GM20000 (cell line): ENCODE measurements around the gene SRF.

Experiments used
- DNase-seq: peaks from one replicate; pipeline ENCODE4 v3.0.0; 2012; ENCODE audit warnings: low spot score
- TF ChIP-seq, protein P1 (sequence below): IDR thresholded peaks from 2 replicates; pipeline ENCODE4 v1.5.1; 2012; ENCODE audit warnings: mild to moderate bottlenecking, control low read depth; ENCODE audit errors: extremely low read depth, missing control alignments

SRF gene

DNA sequence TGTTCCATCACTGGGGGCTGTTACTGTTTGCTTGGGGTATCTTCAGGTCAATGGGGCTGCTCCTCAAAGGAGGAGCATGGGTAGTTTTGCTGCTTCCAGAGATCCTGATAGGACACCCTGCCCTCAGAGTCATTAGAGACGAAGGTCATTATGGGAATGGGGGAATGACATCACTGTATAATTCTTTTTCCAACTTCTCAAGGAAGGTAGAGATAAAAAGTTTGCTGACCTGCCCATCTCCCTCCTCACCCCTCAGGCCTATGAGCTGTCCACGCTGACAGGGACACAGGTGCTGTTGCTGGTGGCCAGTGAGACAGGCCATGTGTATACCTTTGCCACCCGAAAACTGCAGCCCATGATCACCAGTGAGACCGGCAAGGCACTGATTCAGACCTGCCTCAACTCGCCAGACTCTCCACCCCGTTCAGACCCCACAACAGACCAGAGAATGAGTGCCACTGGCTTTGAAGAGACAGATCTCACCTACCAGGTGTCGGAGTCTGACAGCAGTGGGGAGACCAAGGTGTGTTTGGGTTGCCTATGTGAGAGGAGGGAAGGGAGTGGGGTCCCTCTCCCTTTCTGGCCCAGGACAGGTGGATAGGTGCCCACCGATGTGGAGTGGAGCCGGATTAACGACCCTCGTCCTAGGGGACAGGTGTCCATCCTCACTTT, 2.7 kb downstream of the SRF start:
- TF ChIP-seq, protein P1, sequence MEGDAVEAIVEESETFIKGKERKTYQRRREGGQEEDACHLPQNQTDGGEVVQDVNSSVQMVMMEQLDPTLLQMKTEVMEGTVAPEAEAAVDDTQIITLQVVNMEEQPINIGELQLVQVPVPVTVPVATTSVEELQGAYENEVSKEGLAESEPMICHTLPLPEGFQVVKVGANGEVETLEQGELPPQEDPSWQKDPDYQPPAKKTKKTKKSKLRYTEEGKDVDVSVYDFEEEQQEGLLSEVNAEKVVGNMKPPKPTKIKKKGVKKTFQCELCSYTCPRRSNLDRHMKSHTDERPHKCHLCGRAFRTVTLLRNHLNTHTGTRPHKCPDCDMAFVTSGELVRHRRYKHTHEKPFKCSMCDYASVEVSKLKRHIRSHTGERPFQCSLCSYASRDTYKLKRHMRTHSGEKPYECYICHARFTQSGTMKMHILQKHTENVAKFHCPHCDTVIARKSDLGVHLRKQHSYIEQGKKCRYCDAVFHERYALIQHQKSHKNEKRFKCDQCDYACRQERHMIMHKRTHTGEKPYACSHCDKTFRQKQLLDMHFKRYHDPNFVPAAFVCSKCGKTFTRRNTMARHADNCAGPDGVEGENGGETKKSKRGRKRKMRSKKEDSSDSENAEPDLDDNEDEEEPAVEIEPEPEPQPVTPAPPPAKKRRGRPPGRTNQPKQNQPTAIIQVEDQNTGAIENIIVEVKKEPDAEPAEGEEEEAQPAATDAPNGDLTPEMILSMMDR: no peak
- no peak for DNase-seq

DNA sequence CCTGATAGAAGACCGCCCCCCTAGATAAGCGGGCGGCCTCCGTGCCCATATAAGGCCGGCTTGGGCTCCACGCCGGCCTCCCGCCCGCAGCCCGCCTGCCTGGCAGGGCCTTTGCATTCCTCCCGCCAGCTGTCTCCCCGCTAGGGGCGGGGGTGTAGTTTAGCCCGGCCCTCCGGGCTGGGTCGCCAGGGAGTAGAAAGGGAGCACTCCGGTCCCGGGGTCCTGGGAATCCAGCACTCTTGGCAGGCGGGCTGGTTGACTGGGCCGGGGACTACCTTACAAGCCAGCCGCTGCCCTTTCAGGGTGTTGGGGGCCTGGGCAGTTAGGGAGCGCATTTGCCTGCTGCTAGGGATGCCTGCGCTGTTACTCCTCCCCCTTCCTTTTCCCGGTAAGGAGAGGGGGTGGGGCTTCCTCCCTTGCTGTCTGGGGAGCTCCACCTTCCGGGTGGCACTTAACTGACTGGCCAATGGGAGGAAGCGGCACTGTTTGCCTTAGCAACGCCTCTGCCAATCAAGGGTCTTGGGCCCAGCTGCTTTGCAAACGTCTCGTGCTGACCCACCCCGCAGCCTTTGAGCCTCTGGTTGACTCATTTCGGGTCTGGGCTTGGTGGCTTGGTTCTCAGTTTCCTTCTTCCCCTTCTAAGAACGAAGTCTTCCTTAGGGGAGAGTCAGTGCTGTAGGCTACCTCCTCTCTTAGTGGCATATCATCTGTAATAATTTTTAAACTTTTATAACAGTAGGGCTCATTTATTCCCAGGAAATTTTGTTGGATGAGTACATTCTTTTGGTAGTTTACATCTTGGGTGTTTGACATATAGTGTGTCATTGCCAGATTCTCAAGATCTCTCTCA, 3.4 kb downstream of the SRF start:
- peak; percentile 98 for DNase-seq
- TF ChIP-seq, protein P1: no peak

DNA sequence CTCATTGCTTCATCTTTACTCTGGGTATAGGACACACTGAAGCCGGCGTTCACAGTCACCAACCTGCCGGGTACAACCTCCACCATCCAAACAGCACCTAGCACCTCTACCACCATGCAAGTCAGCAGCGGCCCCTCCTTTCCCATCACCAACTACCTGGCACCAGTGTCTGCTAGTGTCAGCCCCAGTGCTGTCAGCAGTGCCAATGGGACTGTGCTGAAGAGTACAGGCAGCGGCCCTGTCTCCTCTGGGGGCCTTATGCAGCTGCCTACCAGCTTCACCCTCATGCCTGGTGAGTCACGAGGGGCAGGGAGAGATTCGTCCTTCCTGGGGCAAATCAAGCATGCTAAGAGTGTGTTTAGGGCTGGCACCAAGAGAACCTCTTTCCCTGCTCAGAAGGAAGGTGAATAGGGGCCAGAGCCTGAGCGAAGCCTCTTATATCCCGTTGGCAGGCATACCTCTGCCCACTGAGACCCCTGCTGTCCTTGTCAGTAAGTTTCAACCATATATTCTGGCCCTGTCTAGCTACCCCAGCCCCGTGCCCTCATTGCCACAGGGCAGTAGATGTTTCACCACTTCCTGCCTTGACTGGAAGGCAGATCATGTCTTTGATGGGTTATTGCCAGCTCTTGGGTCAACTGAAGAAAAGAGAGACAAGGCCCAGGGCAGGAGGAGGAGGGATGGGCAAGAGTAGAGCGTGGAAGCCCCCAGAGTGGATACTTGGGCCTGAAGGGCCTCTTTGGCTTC, 4.8 kb downstream of the SRF start:
- DNase-seq: no peak
- TF ChIP-seq, protein P1: no peak

DNA sequence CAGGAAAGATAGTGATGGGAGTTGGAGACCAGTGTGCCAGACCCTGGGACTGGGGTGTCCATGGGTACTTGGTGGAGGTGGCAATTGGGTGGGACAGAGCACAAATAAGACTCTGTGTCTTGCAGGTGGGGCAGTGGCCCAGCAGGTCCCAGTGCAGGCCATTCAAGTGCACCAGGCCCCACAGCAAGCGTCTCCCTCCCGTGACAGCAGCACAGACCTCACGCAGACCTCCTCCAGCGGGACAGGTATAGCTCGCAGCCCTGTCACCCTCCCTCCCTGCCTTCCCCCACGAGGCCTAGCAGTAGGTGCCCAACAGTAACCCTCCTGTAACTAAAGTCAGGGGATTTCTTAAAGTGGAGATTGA, 5.3 kb downstream of the SRF start:
- DNase-seq: no peak
- TF ChIP-seq, protein P1: no peak

DNA sequence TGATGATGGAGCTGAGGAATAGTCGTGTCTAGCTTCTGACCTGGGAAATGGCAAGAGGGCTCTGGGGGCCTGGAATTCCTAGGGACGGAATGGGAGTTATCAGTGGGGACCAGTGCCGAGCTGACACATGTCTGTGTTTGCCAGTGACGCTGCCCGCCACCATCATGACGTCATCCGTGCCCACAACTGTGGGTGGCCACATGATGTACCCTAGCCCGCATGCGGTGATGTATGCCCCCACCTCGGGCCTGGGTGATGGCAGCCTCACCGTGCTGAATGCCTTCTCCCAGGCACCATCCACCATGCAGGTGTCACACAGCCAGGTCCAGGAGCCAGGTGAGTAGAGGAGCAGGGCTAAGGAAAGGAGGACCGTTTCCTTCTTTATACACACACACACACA, 7.1 kb downstream of the SRF start:
- TF ChIP-seq, protein P1: no peak
- no peak for DNase-seq

DNA sequence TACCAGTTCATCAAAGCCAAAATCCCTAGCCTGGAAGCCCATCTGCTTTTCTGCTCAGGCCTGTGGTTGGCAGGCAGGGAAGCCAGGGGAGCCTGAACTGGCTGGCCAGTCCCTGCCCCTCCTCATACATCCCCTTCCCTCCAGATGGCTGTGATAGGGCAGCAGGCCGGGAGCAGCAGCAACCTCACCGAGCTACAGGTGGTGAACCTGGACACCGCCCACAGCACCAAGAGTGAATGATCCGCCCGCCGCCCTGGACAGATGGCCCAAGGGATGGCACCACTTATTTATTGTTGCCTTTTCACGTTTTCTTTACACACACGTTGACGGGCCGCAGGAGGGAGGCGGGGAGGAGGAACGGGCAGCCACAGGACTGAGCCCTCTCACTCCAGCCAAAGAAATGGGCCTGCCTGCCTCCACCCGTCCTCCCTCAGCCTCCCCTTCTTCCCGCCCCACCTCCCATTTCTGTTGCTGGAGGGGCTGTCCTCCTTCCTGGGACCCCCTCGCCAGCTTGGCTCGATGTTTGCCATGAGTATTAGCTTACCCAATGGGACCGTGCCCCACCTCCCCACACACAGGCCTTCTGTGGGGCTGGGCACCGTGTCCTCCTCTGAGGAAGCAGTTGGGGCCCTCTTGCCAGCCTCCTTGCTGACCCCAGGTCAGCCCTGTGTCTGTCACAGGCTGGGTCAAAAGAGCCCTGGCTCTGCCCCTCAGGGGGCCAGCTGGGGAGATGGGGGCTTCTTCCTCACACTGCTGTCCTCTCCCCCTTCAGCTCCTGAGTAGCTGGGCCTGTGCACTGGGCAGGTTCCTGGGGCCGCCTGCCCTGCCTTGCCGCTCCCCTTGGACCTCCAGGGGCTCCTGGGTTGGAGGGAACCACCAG, 8.1 kb downstream of the SRF start:
- DNase-seq: no peak
- TF ChIP-seq, protein P1: no peak
